ENCODE results near the gene MFN2. TPM values are rescaled to one million over a fixed set of nuclear protein-coding genes. Genes with fewer than 3 reads are reported as not detected.

The MFN2 gene
- total and polyA plus RNA-seq, 8 donors = 45.4 to 82.0 (median 52.0) TPM

GRCh38 chr1:11991969-11992676 is 11.9 kb downstream of the MFN2 start:
- ATAC-seq (no peak), DNase-seq (no peak)
- Histone ChIP-seq H3K27ac (no peak overlapping the region), H3K4me3 (no peak overlapping the region), H3K27me3 (no peaks in the 10 kb centered on the region), H3K4me1 (peaks cover 11 to 18% of the 10 kb centered on the region in 2 donors), H3K36me3 (peaks cover 0 to 86% of the 10 kb centered on the region in 2 donors), H3K9me3 (no peaks in the 10 kb centered on the region)
- TF ChIP-seq, protein P1, sequence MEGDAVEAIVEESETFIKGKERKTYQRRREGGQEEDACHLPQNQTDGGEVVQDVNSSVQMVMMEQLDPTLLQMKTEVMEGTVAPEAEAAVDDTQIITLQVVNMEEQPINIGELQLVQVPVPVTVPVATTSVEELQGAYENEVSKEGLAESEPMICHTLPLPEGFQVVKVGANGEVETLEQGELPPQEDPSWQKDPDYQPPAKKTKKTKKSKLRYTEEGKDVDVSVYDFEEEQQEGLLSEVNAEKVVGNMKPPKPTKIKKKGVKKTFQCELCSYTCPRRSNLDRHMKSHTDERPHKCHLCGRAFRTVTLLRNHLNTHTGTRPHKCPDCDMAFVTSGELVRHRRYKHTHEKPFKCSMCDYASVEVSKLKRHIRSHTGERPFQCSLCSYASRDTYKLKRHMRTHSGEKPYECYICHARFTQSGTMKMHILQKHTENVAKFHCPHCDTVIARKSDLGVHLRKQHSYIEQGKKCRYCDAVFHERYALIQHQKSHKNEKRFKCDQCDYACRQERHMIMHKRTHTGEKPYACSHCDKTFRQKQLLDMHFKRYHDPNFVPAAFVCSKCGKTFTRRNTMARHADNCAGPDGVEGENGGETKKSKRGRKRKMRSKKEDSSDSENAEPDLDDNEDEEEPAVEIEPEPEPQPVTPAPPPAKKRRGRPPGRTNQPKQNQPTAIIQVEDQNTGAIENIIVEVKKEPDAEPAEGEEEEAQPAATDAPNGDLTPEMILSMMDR (IDR thresholded peaks at IDR 0.05) = no peak
- intact Hi-C loops (cut with DNase I) = no loop called here

- H3K9me3 ChIP-seq = no peaks in the 10 kb centered on the region
- no peak for ATAC-seq
- no peak overlapping the region for H3K27ac ChIP-seq
- intact Hi-C loops (cut with DNase I) = no loop called here
- TF ChIP-seq, protein P1 (IDR thresholded peaks at IDR 0.05) = no peak
- H3K4me3 ChIP-seq = no peak overlapping the region
- DNase-seq = no peak
- H3K27me3 ChIP-seq = no peaks in the 10 kb centered on the region
- no peaks in the 10 kb centered on the region for H3K4me1 ChIP-seq
- H3K36me3 ChIP-seq = peaks cover 0 to 100% of the 10 kb centered on the region in 2 donors
Measured at GRCh38 chr1:11997081-11997850, 17.0 kb downstream of the MFN2 start.

DNA sequence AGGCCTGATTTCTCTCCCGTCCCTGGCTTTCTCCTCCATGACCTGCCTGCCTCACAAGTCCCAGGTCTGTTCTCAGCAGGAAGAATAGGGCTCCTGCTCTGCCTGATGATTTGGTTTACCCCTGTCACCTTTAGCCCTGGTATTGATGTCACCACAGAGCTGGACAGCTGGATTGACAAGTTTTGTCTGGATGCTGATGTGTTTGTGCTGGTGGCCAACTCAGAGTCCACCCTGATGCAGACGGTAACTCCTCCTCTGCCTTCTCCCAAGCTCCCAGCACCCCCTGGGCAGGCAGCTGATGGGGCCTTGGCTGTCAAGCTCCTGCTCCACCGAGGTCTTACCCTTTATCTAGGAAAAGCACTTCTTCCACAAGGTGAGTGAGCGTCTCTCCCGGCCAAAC is 18.4 kb downstream of the MFN2 start:
- TF ChIP-seq, protein P1 (IDR thresholded peaks at IDR 0.05) = no peak
- Histone ChIP-seq H3K4me3 (no peak overlapping the region), H3K9me3 (no peaks in the 10 kb centered on the region), H3K27me3 (no peaks in the 10 kb centered on the region), H3K36me3 (peaks cover 0 to 100% of the 10 kb centered on the region in 2 donors), H3K4me1 (no peaks in the 10 kb centered on the region), H3K27ac (no peak overlapping the region)
- intact Hi-C loops (cut with DNase I) = no loop called here
- no peak for ATAC-seq
- DNase-seq = no peak

GRCh38 chr1:11999236-11999635 is 19.0 kb downstream of the MFN2 start:
- intact Hi-C loops (cut with DNase I) = no loop called here
- no peaks in the 10 kb centered on the region for H3K4me1 ChIP-seq
- no peak for ATAC-seq
- DNase-seq = no peak
- H3K27ac ChIP-seq = no peak overlapping the region
- TF ChIP-seq, protein P1 (IDR thresholded peaks at IDR 0.05) = no peak
- H3K27me3 ChIP-seq = no peaks in the 10 kb centered on the region
- no peaks in the 10 kb centered on the region for H3K9me3 ChIP-seq
- H3K4me3 ChIP-seq = no peak overlapping the region
- H3K36me3 ChIP-seq = peaks cover 0 to 100% of the 10 kb centered on the region in 2 donors

- H3K4me1 ChIP-seq = no peaks in the 10 kb centered on the region
- TF ChIP-seq, protein P1 (IDR thresholded peaks at IDR 0.05) = peak in 1 of 2 donors; percentile 34
- DNase-seq (no peak), ATAC-seq (peak; percentile 30)
- H3K27me3 ChIP-seq = no peaks in the 10 kb centered on the region
- H3K36me3 ChIP-seq = peaks cover 0 to 100% of the 10 kb centered on the region in 2 donors
- intact Hi-C loops (cut with DNase I) = no loop called here
- no peaks in the 10 kb centered on the region for H3K9me3 ChIP-seq
- H3K4me3 ChIP-seq = no peak overlapping the region
- H3K27ac ChIP-seq = no peak overlapping the region
Measured at GRCh38 chr1:12001249-12001917, 21.1 kb downstream of the MFN2 start.
